ENCODE measurements around the gene SLC17A9.

The SLC17A9 gene

GRCh38 chr20:63017826-63018411 is 65.4 kb downstream of the SLC17A9 start:
- no peak for DNase-seq (ENCODE audit: low spot score)
